B cell (primary cell): ENCODE results near the gene CASP4.

Experiments used
- EZH2 ChIP-seq: IDR thresholded peaks from 2 replicates; pipeline ENCODE4 v1.6.1; 2012; ENCODE audit warnings: borderline replicate concordance, low read depth, mild to moderate bottlenecking, moderate library complexity, low read length; ENCODE audit not compliant: insufficient read depth, poor library complexity, severe bottlenecking
- TF ChIP-seq, protein P1 (sequence below): fragments of 200-600 bp; IDR thresholded peaks from one replicate; pipeline ENCODE4 v1.8.0; 2022; ENCODE audit warnings: antibody characterized with exemption, mild to moderate bottlenecking

- TF ChIP-seq, protein P1, sequence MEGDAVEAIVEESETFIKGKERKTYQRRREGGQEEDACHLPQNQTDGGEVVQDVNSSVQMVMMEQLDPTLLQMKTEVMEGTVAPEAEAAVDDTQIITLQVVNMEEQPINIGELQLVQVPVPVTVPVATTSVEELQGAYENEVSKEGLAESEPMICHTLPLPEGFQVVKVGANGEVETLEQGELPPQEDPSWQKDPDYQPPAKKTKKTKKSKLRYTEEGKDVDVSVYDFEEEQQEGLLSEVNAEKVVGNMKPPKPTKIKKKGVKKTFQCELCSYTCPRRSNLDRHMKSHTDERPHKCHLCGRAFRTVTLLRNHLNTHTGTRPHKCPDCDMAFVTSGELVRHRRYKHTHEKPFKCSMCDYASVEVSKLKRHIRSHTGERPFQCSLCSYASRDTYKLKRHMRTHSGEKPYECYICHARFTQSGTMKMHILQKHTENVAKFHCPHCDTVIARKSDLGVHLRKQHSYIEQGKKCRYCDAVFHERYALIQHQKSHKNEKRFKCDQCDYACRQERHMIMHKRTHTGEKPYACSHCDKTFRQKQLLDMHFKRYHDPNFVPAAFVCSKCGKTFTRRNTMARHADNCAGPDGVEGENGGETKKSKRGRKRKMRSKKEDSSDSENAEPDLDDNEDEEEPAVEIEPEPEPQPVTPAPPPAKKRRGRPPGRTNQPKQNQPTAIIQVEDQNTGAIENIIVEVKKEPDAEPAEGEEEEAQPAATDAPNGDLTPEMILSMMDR: no peak
- TF ChIP-seq EZH2: no peak
Observed at GRCh38 chr11:104898685-104899013, 69.7 kb downstream of the CASP4 start.
